Fibroblast of skin of right quadriceps (primary cell): ENCODE data around the gene ZNF654.
A peak's percentile ranks its signal among the peaks of the same experiment; 100 is the strongest.
"Not testable (repeated sequence)": the region's sequence is repeated elsewhere in the genome, so short reads cannot be mapped to it uniquely, and the experiment has no call there.

ENCODE experiments used
- DNase-seq: peaks from one replicate; pipeline ENCODE4 v3.0.0-alpha.2; 2013

Gene ZNF654

GRCh38 chr3:88075072-88075471 is 16.0 kb downstream of the ZNF654 start:
- no peak for DNase-seq

DNA sequence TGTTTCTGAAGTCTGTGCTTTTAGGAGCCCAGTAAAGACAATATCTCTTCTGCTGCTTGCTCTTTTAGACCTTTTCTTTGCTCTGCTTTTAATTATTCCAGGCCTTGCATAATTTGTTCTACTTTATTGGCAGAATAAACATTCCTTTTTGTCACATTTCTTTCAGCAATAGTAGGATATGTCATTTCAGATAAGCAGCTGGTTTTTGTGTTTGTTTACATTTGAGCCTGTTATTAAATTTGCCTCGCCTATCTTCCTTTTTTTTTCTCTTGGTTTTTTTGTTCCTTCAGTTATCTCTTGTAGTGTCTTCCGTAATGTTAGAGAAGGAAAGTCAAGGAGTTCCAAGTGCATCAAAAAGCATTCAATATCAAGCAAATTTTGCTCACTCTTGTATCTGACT is 16.4 kb downstream of the ZNF654 start:
- no peak for DNase-seq

DNA sequence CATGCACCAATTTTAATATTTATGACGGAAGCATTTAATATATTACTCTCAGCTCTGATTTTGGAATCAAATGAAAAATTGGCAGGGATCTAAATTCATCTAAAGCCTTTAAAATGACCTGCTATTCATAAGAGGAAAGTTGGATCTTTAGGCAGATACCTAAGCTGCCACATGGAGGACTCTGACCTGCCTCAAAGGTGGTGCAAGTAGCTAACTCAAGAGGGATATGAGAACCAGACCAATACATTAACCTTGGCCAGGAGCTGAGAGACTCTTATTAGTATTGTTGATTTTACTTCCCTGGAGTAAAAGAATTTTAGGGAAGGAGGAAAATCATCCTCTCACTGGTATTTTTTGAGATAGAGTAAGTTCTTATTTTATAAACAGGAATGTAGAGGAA is 17.7 kb downstream of the ZNF654 start:
- DNase-seq = no peak

DNA sequence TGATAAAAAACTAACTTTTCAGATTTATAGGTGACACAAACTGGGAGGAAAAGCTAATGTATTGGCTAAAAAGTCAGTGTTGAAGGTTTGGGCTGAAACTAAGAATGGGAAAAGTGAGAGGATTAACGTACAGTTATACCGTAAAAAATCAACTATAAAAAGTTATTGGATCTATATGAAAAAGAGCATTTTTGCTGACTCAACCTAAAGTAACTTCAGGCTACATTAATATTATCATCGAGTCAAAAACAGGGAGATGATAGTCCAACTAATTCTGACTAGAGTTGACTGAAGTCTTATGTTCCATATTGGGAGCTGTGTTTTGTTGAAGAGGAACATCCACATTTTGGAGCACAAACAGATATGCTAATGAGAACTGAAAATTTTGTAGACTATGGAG is 19.9 kb downstream of the ZNF654 start:
- DNase-seq = no peak

- no peak for DNase-seq
These were observed 23.8 kb downstream of the ZNF654 start for GRCh38 chr3:88082854-88083253.

DNA sequence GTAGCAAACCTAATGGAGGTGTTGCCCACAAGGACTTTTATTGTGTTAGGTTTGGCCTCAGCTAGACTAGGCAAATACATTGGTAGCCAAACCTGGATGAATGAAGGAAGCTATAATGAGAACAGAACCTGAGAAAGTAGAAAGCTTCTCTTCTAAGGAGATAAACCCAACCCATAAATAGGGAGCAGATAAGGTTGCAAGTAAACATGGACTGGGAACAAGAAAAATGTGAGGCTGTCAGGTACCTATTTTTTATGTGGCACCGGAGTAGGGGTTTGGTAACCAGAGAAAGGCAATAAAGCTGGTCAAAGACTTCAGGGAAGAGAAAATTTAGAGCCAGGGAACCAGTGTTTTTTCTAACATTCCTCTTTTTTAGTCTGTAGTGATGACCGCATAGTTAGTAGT is 25.0 kb downstream of the ZNF654 start:
- DNase-seq = no peak

- DNase-seq = no peak
These were observed 31.6 kb downstream of the ZNF654 start for GRCh38 chr3:88090681-88091080.

GRCh38 chr3:88092270-88092669 is 33.2 kb downstream of the ZNF654 start:
- DNase-seq = no peak

DNA sequence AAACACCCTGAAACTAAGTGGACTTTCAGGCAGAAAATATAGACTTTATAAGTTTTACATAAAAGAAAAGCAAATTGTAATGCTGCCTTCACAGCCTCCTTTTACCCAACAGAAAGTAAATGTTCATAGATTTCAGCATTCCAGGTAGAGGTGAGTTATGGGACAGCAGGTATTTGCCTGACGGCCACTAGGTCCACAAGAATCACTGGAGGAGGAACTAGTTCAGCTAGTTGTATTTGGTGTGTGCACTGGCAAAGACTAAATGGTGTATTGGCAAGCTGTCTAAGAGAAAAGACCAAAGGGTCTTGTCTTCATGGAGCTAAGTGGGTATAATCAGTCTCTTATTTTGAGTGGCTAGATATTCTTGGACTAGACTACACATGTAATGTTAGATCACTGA is 34.2 kb downstream of the ZNF654 start:
- DNase-seq = no peak

GRCh38 chr3:88101142-88101541 is 42.1 kb downstream of the ZNF654 start:
- peak; percentile 3 for DNase-seq

- peak; percentile 56 for DNase-seq
These were observed 46.3 kb downstream of the ZNF654 start for GRCh38 chr3:88105325-88105724.

DNA sequence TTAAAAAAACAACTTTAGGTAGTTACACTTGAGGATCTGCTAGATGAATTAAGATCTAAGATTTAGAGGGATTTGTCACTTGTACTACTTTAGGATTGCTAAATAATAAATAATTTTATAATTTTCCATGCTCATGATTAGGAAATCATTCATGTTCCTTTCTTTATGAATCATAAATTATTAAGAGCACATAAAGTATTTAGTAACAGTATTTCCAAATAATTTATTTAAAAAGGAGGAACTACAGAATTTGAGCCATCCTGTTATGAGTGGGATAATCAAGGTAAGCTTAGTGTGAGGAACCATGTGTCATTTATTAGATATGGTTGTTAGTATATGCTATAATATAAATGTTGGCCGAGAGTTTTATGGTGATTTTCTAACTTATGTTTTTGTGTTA is 53.2 kb downstream of the ZNF654 start:
- no peak for DNase-seq

- DNase-seq = peak; percentile 62
These were observed 54.5 kb downstream of the ZNF654 start for GRCh38 chr3:88113311-88114162.

DNA sequence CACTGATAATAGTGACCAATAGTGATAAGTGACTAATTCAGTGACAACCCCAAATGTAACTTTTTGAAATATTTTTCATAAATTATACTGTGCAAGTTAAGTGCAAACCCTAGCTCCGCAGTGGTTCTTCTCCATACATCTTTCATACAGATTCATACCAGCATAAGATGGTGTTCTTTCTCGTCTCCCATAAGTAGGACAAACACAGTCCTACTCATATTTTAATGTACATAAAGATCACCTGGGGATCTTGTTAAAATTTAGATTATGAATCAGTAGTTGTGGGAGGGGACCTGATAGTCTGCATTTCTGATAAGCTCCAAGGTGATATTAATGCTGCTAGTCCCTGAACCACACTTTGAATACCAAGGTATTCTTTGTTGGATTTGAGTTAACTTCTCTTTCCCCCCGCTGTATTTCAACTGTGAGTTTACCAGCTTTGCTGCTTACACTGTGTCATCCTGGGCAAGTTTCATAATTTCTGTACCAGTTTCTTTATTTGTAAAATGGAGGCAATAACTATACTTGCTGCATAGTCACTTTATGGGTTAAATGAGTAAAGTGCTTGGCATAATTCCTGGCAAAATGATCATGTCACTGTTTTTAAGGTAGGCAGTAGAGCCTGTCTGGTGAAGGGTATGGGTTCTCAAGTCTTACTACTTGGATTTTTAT is 56.0 kb downstream of the ZNF654 start:
- DNase-seq = no peak

DNA sequence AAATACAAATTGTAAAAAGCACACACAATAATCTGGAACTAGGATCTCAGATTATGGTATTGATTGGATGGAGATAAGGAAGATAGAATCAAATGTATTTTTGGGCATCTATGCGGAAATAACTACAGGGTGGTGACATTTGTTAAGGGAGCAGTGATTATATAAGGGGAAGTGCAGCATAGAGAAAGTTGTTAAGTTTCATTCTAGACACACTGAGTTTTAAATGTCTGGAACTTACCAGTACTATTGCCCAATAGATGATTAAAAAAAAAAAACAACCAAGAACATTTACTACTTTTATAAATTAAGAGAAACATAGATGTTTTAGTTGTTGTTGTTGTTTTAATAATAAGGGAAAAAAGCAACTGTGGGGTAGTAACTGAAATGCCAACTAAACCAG is 58.6 kb downstream of the ZNF654 start:
- DNase-seq = no peak

GRCh38 chr3:88118603-88119002 is 59.5 kb downstream of the ZNF654 start:
- DNase-seq = not testable (repeated sequence)

DNA sequence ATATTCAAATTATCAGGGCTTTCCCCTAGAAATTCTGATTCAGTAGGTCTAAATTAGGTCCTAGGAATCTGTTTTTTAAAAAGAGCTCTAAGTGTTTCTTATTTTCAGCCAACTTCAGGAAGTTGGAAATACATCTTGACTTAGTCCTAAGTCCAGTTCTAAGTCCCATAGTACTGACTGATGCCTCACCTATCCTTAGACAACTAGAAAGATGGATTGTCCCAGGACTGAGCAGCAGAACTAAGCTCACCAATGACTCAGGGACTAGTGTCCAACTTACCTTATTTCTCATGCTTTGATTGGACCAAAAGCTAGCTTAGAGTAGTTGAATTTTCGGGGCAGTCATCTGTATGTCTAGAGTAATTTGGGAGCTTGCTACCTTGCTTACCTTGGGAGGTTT is 64.5 kb downstream of the ZNF654 start:
- DNase-seq = no peak

DNA sequence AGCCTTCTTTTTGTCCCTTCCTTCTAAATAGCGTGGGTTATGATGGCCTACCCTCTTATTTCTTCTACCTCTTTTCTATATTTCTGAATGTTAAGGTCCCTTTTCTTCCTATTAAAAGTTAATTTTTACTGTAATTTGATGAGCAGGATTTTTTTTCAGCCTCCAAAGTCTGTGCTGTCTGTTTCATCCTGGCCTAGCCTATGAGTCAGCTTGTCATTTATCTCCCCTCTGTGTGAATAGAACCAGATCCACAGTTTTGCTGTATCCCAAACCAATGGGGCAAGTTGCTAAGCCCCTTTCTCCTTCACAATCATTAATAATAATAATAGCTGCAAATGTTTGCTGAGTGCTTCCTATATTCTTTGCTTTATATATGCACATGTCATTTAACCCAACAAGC is 72.6 kb downstream of the ZNF654 start:
- no peak for DNase-seq

GRCh38 chr3:88132894-88133293 is 73.8 kb downstream of the ZNF654 start:
- no peak for DNase-seq

GRCh38 chr3:88133711-88134263 is 74.7 kb downstream of the ZNF654 start:
- DNase-seq = no peak

- peak; percentile 67 for DNase-seq
These were observed 78.8 kb downstream of the ZNF654 start for GRCh38 chr3:88137836-88138235.

- peak; percentile 95 for DNase-seq
These were observed 82.5 kb downstream of the ZNF654 start for GRCh38 chr3:88141458-88142083.

DNA sequence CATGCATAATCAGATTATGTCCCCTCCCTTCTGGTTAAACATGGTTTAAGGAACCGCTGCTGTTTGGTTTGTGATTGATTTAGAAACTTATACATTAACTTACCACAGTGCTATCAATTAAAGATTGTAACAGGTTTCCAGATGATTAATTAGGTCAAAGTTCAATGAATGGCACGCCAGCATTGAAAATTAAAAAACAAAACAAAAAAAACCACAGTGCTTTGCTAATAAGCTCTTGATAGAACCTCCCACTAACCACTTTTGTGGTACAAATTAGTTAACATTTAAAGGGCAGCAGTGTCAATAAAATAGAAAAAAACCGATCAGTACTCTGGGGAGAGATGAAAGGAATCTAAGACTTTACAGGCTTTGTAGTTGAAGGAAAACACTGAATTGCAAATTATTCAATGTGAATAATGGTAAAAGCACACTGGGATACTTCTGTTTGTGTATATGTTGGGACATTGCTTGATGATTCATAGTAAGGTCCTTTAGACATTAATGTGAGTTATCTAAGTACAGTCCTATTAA is 83.1 kb downstream of the ZNF654 start:
- peak; percentile 65 for DNase-seq
